OCI-LY7 (cell line): ENCODE data around the gene USH2A. TPM values are rescaled to one million over a fixed set of nuclear protein-coding genes. Genes with fewer than 3 reads are reported as not detected.

Experiments used
- BruUV-seq: library from RNA; stranded (reverse); fragments of 400-500 nt; replicated peaks from 2 replicates; lab custom pipeline; 2021; lab: Mats Ljungman, UMichigan
- CTCF ChIA-PET: fragments of 300-600 bp; sonication (Branson Sonifier 250); formaldehyde crosslinking; loops from one replicate; lab custom pipeline; 2022; ENCODE audit warnings: antibody characterized with exemption; ENCODE audit not compliant: unreplicated experiment; lab: Charles Lee
- POLR2A ChIA-PET: fragments of 300-600 bp; sonication (Branson Sonifier 250); formaldehyde crosslinking; loops from one replicate; lab custom pipeline; 2022; ENCODE audit warnings: antibody characterized with exemption; lab: Charles Lee
- DNase-seq: peaks from one replicate; pipeline ENCODE4 v3.0.0-alpha.2; 2015; ENCODE audit warnings: low spot score
- H2AFZ ChIP-seq: fragments of 200-600 bp; sonication (generic), shearing (Covaris generic); 2 replicates; pipeline ENCODE4 v1.6.1; 2014; ENCODE audit warnings: mild to moderate bottlenecking, antibody characterized with exemption, low read length, moderate library complexity
- H3K27ac ChIP-seq: fragments of 200-600 bp; sonication (generic); 2 replicates; pipeline ENCODE4 v1.5.1; 2014; ENCODE audit warnings: mixed run types, low read depth, mild to moderate bottlenecking, moderate library complexity, low read length, inconsistent platforms; ENCODE audit not compliant: poor library complexity, severe bottlenecking
- H3K36me3 ChIP-seq: fragments of 200-600 bp; sonication (generic); 2 replicates; pipeline ENCODE4 v1.6.1; 2014; ENCODE audit warnings: mild to moderate bottlenecking, antibody characterized with exemption, low read length, moderate library complexity, mixed read lengths; ENCODE audit not compliant: insufficient read depth
- H3K4me1 ChIP-seq: fragments of 200-600 bp; sonication (generic); 2 replicates; pipeline ENCODE4 v1.5.1; 2014; ENCODE audit warnings: mild to moderate bottlenecking, low read length; ENCODE audit not compliant: insufficient read depth, poor library complexity, severe bottlenecking
- H3K4me2 ChIP-seq: fragments of 200-600 bp; sonication (generic); 2 replicates; pipeline ENCODE4 v1.6.1; 2014; ENCODE audit warnings: mild to moderate bottlenecking, low read length
- H3K4me3 ChIP-seq: fragments of 200-600 bp; sonication (generic); 2 replicates; pipeline ENCODE4 v1.5.1; 2014; ENCODE audit warnings: mild to moderate bottlenecking, low read depth, low read length; ENCODE audit not compliant: poor library complexity, severe bottlenecking
- H3K79me2 ChIP-seq: fragments of 200-600 bp; sonication (generic); 2 replicates; pipeline ENCODE4 v1.6.1; 2016; ENCODE audit warnings: low read depth, mild to moderate bottlenecking, low read length, moderate library complexity, mixed read lengths; ENCODE audit not compliant: insufficient read depth
- H3K9me2 ChIP-seq: fragments of 200-600 bp; sonication (generic); 2 replicates; pipeline ENCODE4 v1.6.1; 2016; ENCODE audit warnings: mild to moderate bottlenecking, low read length, mixed read lengths; ENCODE audit not compliant: insufficient read depth
- H3K9me3 ChIP-seq: fragments of 200-600 bp; sonication (generic); 2 replicates; pipeline ENCODE4 v1.6.1; 2014; ENCODE audit warnings: mild to moderate bottlenecking, mixed run types, low read length, mixed read lengths
- H4K20me1 ChIP-seq: fragments of 200-600 bp; sonication (generic); 2 replicates; pipeline ENCODE4 v1.6.1; 2014; ENCODE audit warnings: mild to moderate bottlenecking, antibody characterized with exemption, low read length, moderate library complexity, mixed read lengths; ENCODE audit not compliant: insufficient read depth
- CTCF ChIP-seq: fragments of 200-600 bp; sonication (generic); conservative IDR thresholded peaks from 2 replicates; pipeline ENCODE4 v1.5.1; 2014; ENCODE audit warnings: mild to moderate bottlenecking, antibody characterized with exemption, low read length, moderate library complexity, mixed read lengths
- EZH2phosphoT487 ChIP-seq: fragments of 200-600 bp; sonication (generic); IDR thresholded peaks from 2 replicates; pipeline ENCODE4 v1.6.1; 2018; ENCODE audit warnings: low read depth, borderline replicate concordance, mild to moderate bottlenecking, mixed run types, antibody characterized with exemption, low read length, moderate library complexity, mixed read lengths
- intact Hi-C: fragments of 100-400 bp; cut with micrococcal nuclease; formaldehyde crosslinking; loops from one replicate; pipeline ENCODE4 v1.10.0; 2022; ENCODE audit not compliant: unreplicated experiment
- total RNA-seq, 2 experiments: library from RNA; depleted of rRNA in 1 of 2; stranded (reverse); fragments of >200 nt in 1 of 2; shearing (Covaris generic) in 1 of 2; gene quantifications; 2 replicates each; pipeline ENCODE4 v1.2.3, GENCODE V29; 2014 to 2022

The USH2A gene
- total RNA-seq, 2 experiments from 2014 or later = not detected

- POLR2A ChIA-PET = no interaction called here
- Histone ChIP-seq H3K4me2 (no peak overlapping the region), H3K36me3 (no peaks in the 10 kb centered on the region), H3K9me3 (no peaks in the 10 kb centered on the region), H3K27ac (no peak overlapping the region), H3K4me3 (no peak overlapping the region), H3K79me2 (no peaks in the 10 kb centered on the region), H4K20me1 (no peaks in the 10 kb centered on the region), H3K4me1 (no peaks in the 10 kb centered on the region), H3K9me2 (no peaks in the 10 kb centered on the region), H2AFZ (no peak overlapping the region)
- intact Hi-C loops = no loop called here
- no TSS peak for BruUV-seq
- TF ChIP-seq EZH2phosphoT487 = no peak
- no peak for TF ChIP-seq CTCF
- CTCF ChIA-PET = no interaction called here
- DNase-seq = no peak
Measured at GRCh38 chr1:216186141-216186540, 237.1 kb downstream of the USH2A start.

GRCh38 chr1:216184126-216184680 lies 239.0 kb downstream of the USH2A start:
- DNase-seq = no peak
- H3K36me3 ChIP-seq = no peaks in the 10 kb centered on the region
- no peak overlapping the region for H2AFZ ChIP-seq
- no peak overlapping the region for H3K27ac ChIP-seq
- no peak overlapping the region for H3K4me3 ChIP-seq
- intact Hi-C loops = no loop called here
- H3K9me2 ChIP-seq = no peaks in the 10 kb centered on the region
- BruUV-seq = no TSS peak
- POLR2A ChIA-PET = interaction anchor here (0.6 kb wide), 1 partner anchor 35 kb away, joined by 4 read pairs; no protein-coding TSS in a partner anchor
- CTCF ChIA-PET = no interaction called here
- H3K4me1 ChIP-seq = no peaks in the 10 kb centered on the region
- no peaks in the 10 kb centered on the region for H3K9me3 ChIP-seq
- H3K4me2 ChIP-seq = no peak overlapping the region
- TF ChIP-seq CTCF (no peak), EZH2phosphoT487 (no peak)
- H3K79me2 ChIP-seq = no peaks in the 10 kb centered on the region
- no peaks in the 10 kb centered on the region for H4K20me1 ChIP-seq

- intact Hi-C loops = no loop called here
- H4K20me1 ChIP-seq = no peaks in the 10 kb centered on the region
- no peaks in the 10 kb centered on the region for H3K79me2 ChIP-seq
- no peak overlapping the region for H3K27ac ChIP-seq
- no peak for DNase-seq
- H3K4me2 ChIP-seq = no peak overlapping the region
- BruUV-seq = no TSS peak
- CTCF ChIA-PET = no interaction called here
- no peaks in the 10 kb centered on the region for H3K4me1 ChIP-seq
- no peaks in the 10 kb centered on the region for H3K9me2 ChIP-seq
- no peak overlapping the region for H2AFZ ChIP-seq
- POLR2A ChIA-PET = interaction anchor here (0.6 to 0.7 kb wide), 3 partner anchors 11 to 36 kb away, joined by 3 to 5 read pairs (median 4); no protein-coding TSS in a partner anchor
- no peak overlapping the region for H3K4me3 ChIP-seq
- TF ChIP-seq CTCF (no peak), EZH2phosphoT487 (no peak)
- H3K9me3 ChIP-seq = no peaks in the 10 kb centered on the region
- no peaks in the 10 kb centered on the region for H3K36me3 ChIP-seq
Measured at GRCh38 chr1:216183454-216183853, 239.8 kb downstream of the USH2A start.
